ENCODE data around the gene CCDC192. TPM values are rescaled to one million over a fixed set of nuclear protein-coding genes. Genes with fewer than 3 reads are reported as not detected.

CCDC192 gene
- total RNA-seq, 1 donor from 2014 or later, result not detected

GRCh38 chr5:127754259-127754658 lies 51.1 kb downstream of the CCDC192 start:
- no peak overlapping the region for H3K27ac Mint-ChIP-seq (ENCODE audit: unreplicated experiment)
- FAIRE-seq (no peak), DNase-seq (ENCODE audit: low read depth) (peak; percentile 70)
- H4K20me1 ChIP-seq (ENCODE audit: insufficient read depth, low read length), result no peaks in the 10 kb centered on the region
- H3K36me3 ChIP-seq (ENCODE audit: insufficient read depth, low read length), result no peaks in the 10 kb centered on the region
- H3K36me3 Mint-ChIP-seq (ENCODE audit: low read depth, unreplicated experiment), result no peaks in the 10 kb centered on the region
- TF ChIP-seq CTCF (IDR thresholded peaks at IDR 0.05; ENCODE audit: insufficient read depth, low read depth, low read length) (no peak), EZH2 (IDR thresholded peaks at IDR 0.05; ENCODE audit: insufficient read depth, low read length) (no peak)
- H3K27ac ChIP-seq (ENCODE audit: low read depth, low read length), result no peak overlapping the region
- no peak overlapping the region for H2AFZ ChIP-seq (ENCODE audit: low read depth, low read length)
- H3K79me2 ChIP-seq (ENCODE audit: insufficient read depth, low read length), result no peaks in the 10 kb centered on the region
- H3K4me1 Mint-ChIP-seq (ENCODE audit: low read depth, unreplicated experiment), result peaks cover 22% of the 10 kb centered on the region
- H3K4me3 ChIP-seq (ENCODE audit: insufficient read depth, low read depth, low read length), result no peak overlapping the region
- no peak overlapping the region for H3K4me3 Mint-ChIP-seq (ENCODE audit: unreplicated experiment)
- no peaks in the 10 kb centered on the region for H3K27me3 Mint-ChIP-seq (ENCODE audit: low read depth, unreplicated experiment)
- H3K9ac ChIP-seq (ENCODE audit: low read length), result no peak overlapping the region
- no peaks in the 10 kb centered on the region for H3K9me3 ChIP-seq (ENCODE audit: insufficient read depth, low read depth, low read length)
- H3K27me3 ChIP-seq (ENCODE audit: insufficient read depth, low read length), result no peaks in the 10 kb centered on the region
- H3K4me1 ChIP-seq (ENCODE audit: insufficient read depth, low read length), result peaks cover 11% of the 10 kb centered on the region
- H3K9me3 Mint-ChIP-seq (ENCODE audit: unreplicated experiment), result no peaks in the 10 kb centered on the region
- peak overlapping the region; percentile 16 for H3K4me2 ChIP-seq (ENCODE audit: low read length)

- Mint-ChIP-seq H3K4me3 (ENCODE audit: unreplicated experiment) (no peak overlapping the region), H3K4me1 (ENCODE audit: low read depth, unreplicated experiment) (peaks cover 22% of the 10 kb centered on the region), H3K36me3 (ENCODE audit: low read depth, unreplicated experiment) (no peaks in the 10 kb centered on the region), H3K9me3 (ENCODE audit: unreplicated experiment) (no peaks in the 10 kb centered on the region), H3K27me3 (ENCODE audit: low read depth, unreplicated experiment) (no peaks in the 10 kb centered on the region), H3K27ac (ENCODE audit: unreplicated experiment) (no peak overlapping the region)
- no peak for TF ChIP-seq EZH2 (IDR thresholded peaks at IDR 0.05; ENCODE audit: insufficient read depth, low read length)
- no peak for TF ChIP-seq CTCF (IDR thresholded peaks at IDR 0.05; ENCODE audit: insufficient read depth, low read depth, low read length)
- no peak overlapping the region for H3K27ac ChIP-seq (ENCODE audit: low read depth, low read length)
- no peaks in the 10 kb centered on the region for H3K79me2 ChIP-seq (ENCODE audit: insufficient read depth, low read length)
- H3K27me3 ChIP-seq (ENCODE audit: insufficient read depth, low read length), result no peaks in the 10 kb centered on the region
- no peaks in the 10 kb centered on the region for H3K36me3 ChIP-seq (ENCODE audit: insufficient read depth, low read length)
- no peak overlapping the region for H3K4me2 ChIP-seq (ENCODE audit: low read length)
- H3K4me1 ChIP-seq (ENCODE audit: insufficient read depth, low read length), result peaks cover 11% of the 10 kb centered on the region
- no peaks in the 10 kb centered on the region for H3K9me3 ChIP-seq (ENCODE audit: insufficient read depth, low read depth, low read length)
- no peak overlapping the region for H3K9ac ChIP-seq (ENCODE audit: low read length)
- DNase-seq (ENCODE audit: low read depth), result no peak
- no peak overlapping the region for H2AFZ ChIP-seq (ENCODE audit: low read depth, low read length)
- no peaks in the 10 kb centered on the region for H4K20me1 ChIP-seq (ENCODE audit: insufficient read depth, low read length)
- no peak for FAIRE-seq
- H3K4me3 ChIP-seq (ENCODE audit: insufficient read depth, low read depth, low read length), result no peak overlapping the region
Measured at GRCh38 chr5:127754706-127755105, 51.5 kb downstream of the CCDC192 start.

GRCh38 chr5:127757576-127757975 lies 54.4 kb downstream of the CCDC192 start:
- DNase-seq (ENCODE audit: low read depth) (peak; percentile 50), FAIRE-seq (no peak)
- Mint-ChIP-seq H3K9me3 (ENCODE audit: unreplicated experiment) (no peaks in the 10 kb centered on the region), H3K27me3 (ENCODE audit: low read depth, unreplicated experiment) (no peaks in the 10 kb centered on the region), H3K4me1 (ENCODE audit: low read depth, unreplicated experiment) (peaks cover 22% of the 10 kb centered on the region), H3K36me3 (ENCODE audit: low read depth, unreplicated experiment) (no peaks in the 10 kb centered on the region), H3K27ac (ENCODE audit: unreplicated experiment) (no peak overlapping the region), H3K4me3 (ENCODE audit: unreplicated experiment) (no peak overlapping the region)
- no peaks in the 10 kb centered on the region for H3K9me3 ChIP-seq (ENCODE audit: insufficient read depth, low read depth, low read length)
- H3K27me3 ChIP-seq (ENCODE audit: insufficient read depth, low read length), result no peaks in the 10 kb centered on the region
- H2AFZ ChIP-seq (ENCODE audit: low read depth, low read length), result no peak overlapping the region
- H3K4me1 ChIP-seq (ENCODE audit: insufficient read depth, low read length), result peaks cover 11% of the 10 kb centered on the region
- H3K4me3 ChIP-seq (ENCODE audit: insufficient read depth, low read depth, low read length), result no peak overlapping the region
- no peak overlapping the region for H3K4me2 ChIP-seq (ENCODE audit: low read length)
- H4K20me1 ChIP-seq (ENCODE audit: insufficient read depth, low read length), result no peaks in the 10 kb centered on the region
- H3K27ac ChIP-seq (ENCODE audit: low read depth, low read length), result no peak overlapping the region
- no peaks in the 10 kb centered on the region for H3K79me2 ChIP-seq (ENCODE audit: insufficient read depth, low read length)
- TF ChIP-seq EZH2 (IDR thresholded peaks at IDR 0.05; ENCODE audit: insufficient read depth, low read length) (no peak), CTCF (IDR thresholded peaks at IDR 0.05; ENCODE audit: insufficient read depth, low read depth, low read length) (peak; percentile 53)
- no peaks in the 10 kb centered on the region for H3K36me3 ChIP-seq (ENCODE audit: insufficient read depth, low read length)
- H3K9ac ChIP-seq (ENCODE audit: low read length), result no peak overlapping the region

Data from astrocyte (in vitro differentiated cells and primary cell).